Stomach (tissue), 4 donors: ENCODE measurements around the gene C1orf35.

Source experiments
- POLR2A ChIP-seq, 4 donors: fragments of 450-650 bp; IDR thresholded peaks; one replicate each; pipeline ENCODE4 v1.6.1; 2016; ENCODE audit warnings: antibody characterized with exemption in 4 of 4, control low read depth in 2 of 4, mild to moderate bottlenecking in 1 of 4, moderate library complexity in 1 of 4
- TF ChIP-seq, protein P1 (sequence below), 7 experiments: fragments of 450-650 bp in 4 of 7; fragments of 200-600 bp in 3 of 7; sonication (generic) in 3 of 7; IDR thresholded peaks; one replicate each; pipeline ENCODE4 v1.5.1; 2016 to 2019; ENCODE audit warnings: antibody characterized with exemption in 7 of 7, control low read depth in 2 of 7, mild to moderate bottlenecking in 1 of 7

- TF ChIP-seq, protein P1, sequence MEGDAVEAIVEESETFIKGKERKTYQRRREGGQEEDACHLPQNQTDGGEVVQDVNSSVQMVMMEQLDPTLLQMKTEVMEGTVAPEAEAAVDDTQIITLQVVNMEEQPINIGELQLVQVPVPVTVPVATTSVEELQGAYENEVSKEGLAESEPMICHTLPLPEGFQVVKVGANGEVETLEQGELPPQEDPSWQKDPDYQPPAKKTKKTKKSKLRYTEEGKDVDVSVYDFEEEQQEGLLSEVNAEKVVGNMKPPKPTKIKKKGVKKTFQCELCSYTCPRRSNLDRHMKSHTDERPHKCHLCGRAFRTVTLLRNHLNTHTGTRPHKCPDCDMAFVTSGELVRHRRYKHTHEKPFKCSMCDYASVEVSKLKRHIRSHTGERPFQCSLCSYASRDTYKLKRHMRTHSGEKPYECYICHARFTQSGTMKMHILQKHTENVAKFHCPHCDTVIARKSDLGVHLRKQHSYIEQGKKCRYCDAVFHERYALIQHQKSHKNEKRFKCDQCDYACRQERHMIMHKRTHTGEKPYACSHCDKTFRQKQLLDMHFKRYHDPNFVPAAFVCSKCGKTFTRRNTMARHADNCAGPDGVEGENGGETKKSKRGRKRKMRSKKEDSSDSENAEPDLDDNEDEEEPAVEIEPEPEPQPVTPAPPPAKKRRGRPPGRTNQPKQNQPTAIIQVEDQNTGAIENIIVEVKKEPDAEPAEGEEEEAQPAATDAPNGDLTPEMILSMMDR (IDR thresholded peaks at IDR 0.05) = no peak
- TF ChIP-seq POLR2A (IDR thresholded peaks at IDR 0.05) = no peak
Observed at GRCh38 chr1:228081144-228081543, 22.0 kb downstream of the C1orf35 start.
